PC-9 (cell line): ENCODE results near the gene ETNK2.

ENCODE experiments used
- EZH2 ChIP-seq: fragments of 200-600 bp; sonication (generic); IDR thresholded peaks from 2 replicates; pipeline ENCODE4 v1.8.0; 2017; ENCODE audit warnings: antibody characterized with exemption, low read depth
- TF ChIP-seq, protein P1 (sequence below): fragments of 200-600 bp; sonication (generic); conservative IDR thresholded peaks from 2 replicates; pipeline ENCODE4 v1.6.1; 2017; ENCODE audit warnings: mixed run types, antibody characterized with exemption, mild to moderate bottlenecking, moderate library complexity

DNA sequence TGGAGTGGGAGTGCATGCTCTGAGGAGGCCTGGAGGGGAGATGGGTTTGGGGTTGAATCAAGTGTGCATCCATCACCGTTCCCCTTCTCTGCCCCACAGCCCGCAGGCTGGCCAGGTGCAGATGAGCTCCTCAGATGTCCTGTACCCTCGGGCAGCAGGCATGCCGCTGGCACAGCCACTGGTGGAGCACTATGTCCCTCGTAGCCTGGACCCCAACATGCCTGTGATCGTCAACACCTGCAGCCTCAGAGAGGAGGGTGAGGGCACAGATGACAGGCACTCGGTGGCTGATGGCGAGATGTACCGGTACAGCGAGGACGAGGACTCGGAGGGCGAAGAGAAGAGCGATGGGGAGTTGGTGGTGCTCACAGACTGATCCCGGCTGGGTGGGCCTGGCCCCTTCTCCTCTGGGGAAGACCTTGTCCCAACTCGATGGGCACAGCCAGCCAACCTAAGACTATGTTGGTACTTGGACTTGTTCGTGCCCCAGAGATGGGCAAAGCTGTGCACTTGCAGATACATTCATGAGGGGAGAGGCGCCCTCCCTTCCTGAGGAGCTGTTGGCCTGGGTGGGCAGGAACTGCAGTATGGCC is 26.0 kb downstream of the ETNK2 start:
- TF ChIP-seq, protein P1, sequence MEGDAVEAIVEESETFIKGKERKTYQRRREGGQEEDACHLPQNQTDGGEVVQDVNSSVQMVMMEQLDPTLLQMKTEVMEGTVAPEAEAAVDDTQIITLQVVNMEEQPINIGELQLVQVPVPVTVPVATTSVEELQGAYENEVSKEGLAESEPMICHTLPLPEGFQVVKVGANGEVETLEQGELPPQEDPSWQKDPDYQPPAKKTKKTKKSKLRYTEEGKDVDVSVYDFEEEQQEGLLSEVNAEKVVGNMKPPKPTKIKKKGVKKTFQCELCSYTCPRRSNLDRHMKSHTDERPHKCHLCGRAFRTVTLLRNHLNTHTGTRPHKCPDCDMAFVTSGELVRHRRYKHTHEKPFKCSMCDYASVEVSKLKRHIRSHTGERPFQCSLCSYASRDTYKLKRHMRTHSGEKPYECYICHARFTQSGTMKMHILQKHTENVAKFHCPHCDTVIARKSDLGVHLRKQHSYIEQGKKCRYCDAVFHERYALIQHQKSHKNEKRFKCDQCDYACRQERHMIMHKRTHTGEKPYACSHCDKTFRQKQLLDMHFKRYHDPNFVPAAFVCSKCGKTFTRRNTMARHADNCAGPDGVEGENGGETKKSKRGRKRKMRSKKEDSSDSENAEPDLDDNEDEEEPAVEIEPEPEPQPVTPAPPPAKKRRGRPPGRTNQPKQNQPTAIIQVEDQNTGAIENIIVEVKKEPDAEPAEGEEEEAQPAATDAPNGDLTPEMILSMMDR = no peak
- TF ChIP-seq EZH2 = no peak
